Adipose tissue (tissue), 3 donors: Measurements from ENCODE around the gene XPO6. TPM values are rescaled to one million over a fixed set of nuclear protein-coding genes. Genes with fewer than 3 reads are reported as not detected.
A peak's percentile ranks its signal among the peaks of the same experiment; 100 is the strongest.
"Not testable (repeated sequence)": the region's sequence is repeated elsewhere in the genome, so short reads cannot be mapped to it uniquely, and the experiment has no call there.

Experiments
- H3K27ac ChIP-seq: one replicate; pipeline ENCODE4 v1.5.1; 2013; ENCODE audit warnings: low read depth, low read length
- WGBS, 3 donors: extraction: QIAGEN DNeasy Blood & Tissue Kit; methylation state at CpG; one replicate each; pipeline ENCODE4 v1.1.7; 2013; 5-methylcytosine and 5-hydroxymethylcytosine counted together
- polyA plus RNA-seq, 3 donors: library from polyadenylated mRNA; stranded (reverse); fragments of 200-250 nt; gene quantifications; one replicate each; pipeline ENCODE4 v1.2.3, GENCODE V29; 2013
- donor health status: healthy with polysubstance abuse.
- donor health status: Bipolar disorder and iron deficiency.
- donor health status: healthy.

Gene XPO6
- 10 to 100 TPM; 36.8 to 69.4 (median 55.1) TPM for polyA plus RNA-seq

DNA sequence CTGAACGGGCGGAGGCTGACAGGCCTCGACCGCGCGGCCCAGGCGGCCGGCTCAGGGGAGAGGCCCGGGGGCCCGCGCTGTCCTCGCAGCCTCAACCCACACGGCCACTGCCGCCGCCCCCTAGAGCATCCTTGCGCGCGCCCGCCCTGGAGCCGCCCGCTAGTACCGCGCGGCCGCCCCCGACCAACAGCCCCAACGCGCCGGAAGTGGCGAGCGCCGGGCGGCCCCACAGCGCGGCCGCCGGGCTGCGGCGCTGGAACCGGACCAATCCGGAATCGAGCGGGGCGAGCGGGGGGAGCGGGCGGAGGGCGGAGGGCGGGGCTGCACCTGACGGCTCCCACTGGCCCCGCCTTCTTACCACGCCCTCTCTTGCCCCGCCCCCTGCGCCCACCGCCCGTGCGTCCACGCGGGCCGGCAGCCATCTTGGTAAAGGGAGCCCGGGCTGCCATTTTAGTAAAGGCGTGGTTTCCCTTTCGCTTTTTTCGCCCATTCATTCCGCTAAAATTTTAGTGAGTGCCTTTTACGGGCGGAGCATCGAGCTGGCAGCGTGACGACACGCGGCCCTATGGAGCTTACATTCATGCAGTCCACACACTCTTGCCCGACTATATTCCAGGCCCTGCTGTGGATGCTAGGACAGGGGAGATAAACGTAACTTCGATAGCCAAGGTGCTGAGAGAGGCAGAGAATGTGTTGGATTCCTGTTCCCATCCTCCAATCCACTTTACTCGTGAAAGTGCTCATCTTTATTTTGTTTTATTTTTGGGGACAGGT lies at the start of gene XPO6:
Gene XPO6 (minus strand): TSS at position 208 of the 774 bp plus-strand sequence. CDS start 597 bp downstream, outside the sequence.
- peak within 1 kb of the TSS; percentile 78 for H3K27ac ChIP-seq
- 2 to 4% (median 2%) methylated on average over 39 to 76 of the region's 76 CpGs for WGBS, 3 donors

DNA sequence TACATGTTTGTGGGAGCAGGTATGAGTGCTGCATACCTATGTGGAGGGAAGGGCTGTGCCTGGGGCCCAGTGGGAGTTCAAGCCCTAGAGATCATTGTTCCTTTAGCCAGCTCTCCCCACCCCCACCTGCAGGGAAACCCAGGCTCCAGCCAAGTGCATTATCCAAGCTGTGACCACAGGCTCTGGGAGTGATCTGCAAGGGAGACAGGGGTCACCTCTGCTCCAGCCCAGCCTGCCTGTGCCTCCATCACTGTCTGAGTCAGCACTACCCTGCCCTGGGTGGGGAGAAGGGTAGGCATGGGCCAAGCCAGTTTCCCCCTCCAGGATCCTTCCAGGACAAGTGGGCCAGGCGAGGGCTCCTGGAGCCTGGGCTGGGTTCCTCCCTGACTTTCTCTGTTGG lies 48.4 kb upstream of the XPO6 start:
- H3K27ac ChIP-seq: no peak overlapping the region
- 79 to 89% (median 88%) methylated on average over 1 of the region's 1 CpG for WGBS, 3 donors

- H3K27ac ChIP-seq: no peak overlapping the region
- WGBS, 3 donors: 82 to 84% (median 83%) methylated on average over 7 of the region's 7 CpGs
These were observed 48.0 kb upstream of the XPO6 start for GRCh38 chr16:28259781-28260150.

DNA sequence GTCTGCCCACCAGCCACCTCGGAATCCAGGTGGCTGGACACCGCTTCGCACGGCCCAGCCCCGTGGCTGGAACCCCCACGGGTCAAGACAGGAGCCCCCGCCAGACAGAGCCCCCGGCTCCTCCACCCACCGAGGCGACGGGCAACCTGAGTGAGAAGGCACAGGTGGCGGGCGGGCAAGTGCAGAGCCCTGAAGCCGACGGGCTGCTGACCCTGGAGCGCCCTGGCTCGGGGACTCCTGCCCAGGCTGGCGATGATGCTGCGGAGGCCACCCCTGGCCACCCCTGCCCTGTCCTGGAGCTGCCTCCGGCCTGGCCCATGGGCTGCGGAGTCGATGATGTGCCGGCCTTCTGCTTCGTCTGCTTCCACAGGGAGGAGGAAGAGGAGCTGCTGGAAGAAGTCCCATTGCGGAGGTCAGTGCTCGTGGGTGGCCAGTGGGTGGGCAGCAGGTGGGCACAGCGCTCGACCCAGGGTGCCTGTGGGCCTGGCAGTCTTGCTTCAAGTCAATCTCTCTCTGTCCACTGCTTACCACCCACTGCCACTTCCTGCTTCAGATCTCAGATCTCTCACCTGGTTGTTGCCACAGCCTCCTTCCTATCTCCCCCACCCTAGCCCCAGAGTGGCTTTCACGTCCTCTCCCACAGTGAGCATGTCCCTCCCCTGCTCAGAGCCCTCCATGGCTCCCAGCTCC lies 47.5 kb upstream of the XPO6 start:
- WGBS, 3 donors: 53 to 72% (median 67%) methylated on average over 23 to 29 of the region's 29 CpGs
- no peak overlapping the region for H3K27ac ChIP-seq

DNA sequence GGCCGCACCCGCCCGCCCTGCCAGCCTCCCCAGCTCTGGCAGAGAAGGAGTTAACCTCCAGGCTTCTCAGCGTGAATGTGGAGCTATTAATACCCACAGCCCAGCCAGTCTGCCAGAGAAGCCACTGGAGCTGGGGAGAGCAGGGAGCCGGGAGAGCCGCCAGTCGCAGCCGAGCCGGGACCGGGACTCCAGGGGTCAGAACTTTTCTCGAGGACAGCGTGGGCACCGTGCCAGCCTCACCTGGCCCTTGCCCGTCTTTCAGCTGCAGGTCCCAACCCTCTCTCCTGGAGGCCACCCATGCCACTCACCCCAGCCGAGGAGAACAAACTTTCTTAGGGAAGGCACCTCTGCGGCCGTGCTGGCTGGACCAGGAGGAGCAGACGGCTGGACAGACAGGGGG lies 46.8 kb upstream of the XPO6 start:
- H3K27ac ChIP-seq: no peak overlapping the region
- WGBS, 3 donors: 5 to 22% (median 16%) methylated on average over 15 to 18 of the region's 18 CpGs

DNA sequence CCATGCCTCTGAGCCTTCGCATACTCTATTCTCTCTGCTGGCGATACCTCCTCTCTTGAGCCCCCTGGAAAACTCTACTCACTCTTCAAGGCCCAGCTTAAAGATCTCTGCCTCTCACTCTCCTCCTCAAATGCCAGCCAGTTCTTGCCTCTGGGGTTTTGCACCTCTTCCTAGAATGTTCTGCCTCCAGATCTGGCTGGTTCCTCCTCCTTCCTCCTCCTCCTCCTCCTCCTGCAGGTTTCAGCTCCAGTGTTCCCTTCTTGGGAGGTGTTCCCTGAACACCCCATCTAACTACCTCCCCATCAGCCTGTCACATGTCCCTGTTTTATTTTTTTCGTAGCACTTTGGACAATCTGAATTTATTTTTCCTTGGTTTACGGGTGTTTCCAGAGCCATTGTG lies 45.5 kb upstream of the XPO6 start:
- no peak overlapping the region for H3K27ac ChIP-seq
- 70 to 88% (median 82%) methylated on average over 4 of the region's 4 CpGs for WGBS, 3 donors

DNA sequence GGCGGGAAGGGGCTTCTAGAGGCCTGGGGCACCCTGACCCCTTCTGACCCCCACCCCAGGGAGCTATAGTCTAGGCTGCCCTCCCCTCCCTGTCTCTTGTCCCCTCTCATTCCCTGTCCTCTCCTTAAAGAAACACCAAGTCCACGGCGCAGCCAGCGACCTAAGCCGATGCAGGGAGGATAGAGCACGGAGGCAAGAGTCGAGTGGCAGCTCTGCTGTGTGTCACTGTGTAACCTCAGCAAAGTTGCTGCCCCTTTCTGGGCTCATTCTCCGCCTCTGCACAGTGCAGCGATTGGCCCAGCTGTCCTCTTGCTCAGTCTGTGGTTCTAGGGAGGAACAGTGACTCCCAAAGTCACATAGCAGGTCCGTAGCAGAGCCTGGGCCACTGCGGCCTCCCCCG lies 44.1 kb upstream of the XPO6 start:
- WGBS, 3 donors: 70 to 90% (median 87%) methylated on average over 12 of the region's 12 CpGs
- no peak overlapping the region for H3K27ac ChIP-seq

- 80 to 90% (median 83%) methylated on average over 6 of the region's 6 CpGs for WGBS, 3 donors
- H3K27ac ChIP-seq: no peak overlapping the region
These were observed 42.4 kb upstream of the XPO6 start for GRCh38 chr16:28254158-28254557.

- no peak overlapping the region for H3K27ac ChIP-seq
- 45 to 62% (median 56%) methylated on average over 3 of the region's 3 CpGs for WGBS, 3 donors
These were observed 39.2 kb upstream of the XPO6 start for GRCh38 chr16:28250999-28251398.

- 70 to 76% (median 71%) methylated on average over 2 of the region's 2 CpGs for WGBS, 3 donors
- not testable (repeated sequence) for H3K27ac ChIP-seq
These were observed 37.7 kb upstream of the XPO6 start for GRCh38 chr16:28249483-28249882.

DNA sequence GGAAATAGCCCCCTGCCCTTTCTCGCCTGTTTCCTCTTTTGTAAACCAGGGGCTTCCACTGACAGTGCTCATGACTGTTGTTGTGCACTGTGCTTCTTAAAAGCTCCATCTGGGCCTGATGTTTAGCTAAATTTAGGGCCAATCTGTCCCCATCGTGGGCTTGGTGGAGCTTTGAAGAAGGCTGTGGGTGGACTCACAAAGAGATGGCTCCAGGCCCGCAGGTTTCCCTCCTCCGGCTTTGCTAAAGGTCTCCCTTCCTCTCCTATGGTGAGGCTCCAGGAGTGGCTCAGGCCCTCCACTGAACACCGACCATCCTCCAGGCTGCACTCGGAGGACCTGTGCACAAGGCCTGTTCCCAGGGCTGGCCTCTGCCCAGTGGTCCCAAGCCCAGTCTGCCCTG lies 30.2 kb upstream of the XPO6 start:
- H3K27ac ChIP-seq: no peak overlapping the region
- WGBS, 3 donors: 88 to 92% (median 91%) methylated on average over 6 of the region's 6 CpGs

DNA sequence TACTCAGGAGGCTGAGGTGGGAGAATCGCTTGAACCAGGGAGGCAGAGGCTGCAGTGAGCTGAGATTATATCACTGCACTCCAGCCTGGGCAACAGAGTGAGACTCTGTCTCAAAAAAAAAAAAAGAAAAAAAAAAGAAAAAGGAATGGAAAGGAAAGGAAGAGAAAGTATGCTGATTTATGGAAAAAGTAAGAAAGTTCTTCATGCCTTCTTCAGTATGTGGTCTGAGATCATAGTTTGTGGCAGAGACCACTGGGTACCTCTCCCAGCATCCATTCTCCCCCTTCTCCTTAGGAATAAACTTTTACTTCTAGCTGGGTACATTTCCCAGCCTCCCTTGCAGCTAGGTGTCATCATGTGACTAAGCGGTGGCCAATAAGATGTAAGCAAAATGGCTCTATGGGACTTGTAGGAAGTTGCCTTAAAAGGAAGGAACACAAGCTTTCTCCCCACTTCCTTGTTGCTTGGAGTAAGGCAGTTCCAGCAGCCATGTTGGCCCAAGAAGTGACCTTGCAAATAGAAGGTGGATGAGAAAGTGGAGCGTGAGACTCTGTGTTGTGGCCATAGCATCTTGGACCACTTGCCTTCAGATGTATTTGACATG lies 26.1 kb upstream of the XPO6 start:
- H3K27ac ChIP-seq: no peak overlapping the region
- 94 to 98% (median 96%) methylated on average over 3 of the region's 3 CpGs for WGBS, 3 donors

GRCh38 chr16:28231763-28232162 lies 20.0 kb upstream of the XPO6 start:
- H3K27ac ChIP-seq: no peak overlapping the region
- 80 to 87% (median 81%) methylated on average over 2 of the region's 2 CpGs for WGBS, 3 donors

DNA sequence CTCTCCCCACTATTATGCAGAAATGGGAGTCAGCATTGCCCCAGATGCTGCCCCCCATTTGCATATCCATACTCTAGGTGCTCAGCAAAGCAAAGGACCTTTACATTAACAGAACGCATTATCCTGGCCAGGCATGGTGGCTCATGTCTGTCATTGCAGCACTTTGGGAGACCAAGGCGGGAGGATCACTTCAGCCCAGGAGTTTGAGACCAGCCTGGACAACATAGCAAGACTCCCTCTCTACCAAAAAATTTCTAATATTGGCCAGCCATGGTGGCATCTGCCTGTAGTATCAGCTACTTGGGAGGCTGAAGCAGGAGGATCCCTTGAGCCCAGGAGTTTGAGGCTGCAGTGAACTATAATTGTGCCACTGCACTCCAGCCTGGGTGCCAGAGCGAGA lies 12.1 kb upstream of the XPO6 start:
- 83 to 95% (median 89%) methylated on average over 3 of the region's 3 CpGs for WGBS, 3 donors

DNA sequence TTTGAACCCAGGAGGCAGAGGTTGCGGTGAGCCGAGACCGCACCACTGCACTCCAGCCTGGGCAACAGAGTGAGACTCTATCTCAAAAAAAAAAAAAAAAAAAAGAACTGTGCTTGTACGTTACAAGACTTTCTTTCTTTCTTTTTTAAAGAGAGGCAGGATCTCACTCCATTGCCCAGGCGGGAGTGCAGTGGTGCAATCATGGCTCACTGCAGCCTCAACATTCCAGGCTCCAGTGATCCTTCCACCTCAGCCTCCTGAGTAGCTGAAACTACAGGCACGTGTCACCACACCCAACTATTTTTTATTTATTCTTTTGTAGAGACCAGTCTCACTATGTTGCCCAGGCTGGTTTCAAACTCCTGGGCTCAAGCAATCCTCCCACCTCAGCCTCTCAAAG lies 8.0 kb upstream of the XPO6 start:
- WGBS, 3 donors: 83 to 88% (median 87%) methylated on average over 6 of the region's 6 CpGs
- not testable (repeated sequence) for H3K27ac ChIP-seq

More for the DNA sequence above, 12.1 kb upstream of the XPO6 start:
- H3K27ac ChIP-seq: not testable (repeated sequence)

- no peak overlapping the region for H3K27ac ChIP-seq
- whole genome bisulfite sequencing, 3 donors: 86 to 90% (median 86%) methylated on average over 5 of the region's 5 CpGs
These were observed 7.5 kb upstream of the XPO6 start for GRCh38 chr16:28219282-28219681.

DNA sequence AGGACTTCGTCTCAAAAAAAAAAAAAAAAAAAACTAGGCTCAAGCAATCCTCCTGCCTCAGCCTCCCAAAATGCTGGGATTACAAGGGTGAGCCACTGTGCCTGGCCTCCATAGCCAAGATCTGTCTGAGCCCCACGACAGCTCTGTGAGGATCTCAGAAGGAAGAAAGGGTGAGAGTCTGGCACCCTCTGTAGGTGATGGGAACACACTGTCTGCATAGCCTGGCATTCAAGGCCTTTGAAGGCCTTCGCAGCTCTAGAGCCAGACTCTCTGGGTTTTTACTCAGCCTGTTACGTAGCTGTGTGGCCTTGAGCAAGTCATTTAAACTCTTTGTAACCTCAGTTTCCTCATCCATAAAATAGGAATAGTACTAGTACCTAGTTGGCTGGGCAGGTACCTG lies 6.3 kb upstream of the XPO6 start:
- WGBS, 3 donors: 67 to 74% (median 70%) methylated on average over 4 of the region's 4 CpGs
- no peak overlapping the region for H3K27ac ChIP-seq

DNA sequence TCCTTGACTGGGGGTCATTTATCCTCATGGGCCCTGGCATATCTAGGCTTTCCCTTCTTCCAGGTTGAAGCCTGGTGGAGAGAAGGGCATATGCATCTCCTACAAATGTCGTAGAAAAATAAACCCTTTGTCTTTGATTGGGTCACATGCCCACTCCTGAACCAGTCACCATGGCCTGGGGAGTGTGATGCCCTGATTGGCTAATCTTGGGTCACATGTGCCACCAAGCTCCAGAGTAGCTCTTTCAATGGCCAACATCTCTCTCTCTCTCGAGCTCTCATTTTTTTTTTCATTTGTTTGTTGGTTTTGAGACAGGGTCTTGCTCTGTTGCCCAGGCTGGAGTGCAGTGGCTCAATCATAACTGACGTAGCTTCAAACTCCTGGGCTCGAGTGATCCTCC lies 5.6 kb upstream of the XPO6 start:
- H3K27ac ChIP-seq: no peak overlapping the region
- 88 to 93% (median 88%) methylated on average over 4 of the region's 4 CpGs for WGBS, 3 donors

DNA sequence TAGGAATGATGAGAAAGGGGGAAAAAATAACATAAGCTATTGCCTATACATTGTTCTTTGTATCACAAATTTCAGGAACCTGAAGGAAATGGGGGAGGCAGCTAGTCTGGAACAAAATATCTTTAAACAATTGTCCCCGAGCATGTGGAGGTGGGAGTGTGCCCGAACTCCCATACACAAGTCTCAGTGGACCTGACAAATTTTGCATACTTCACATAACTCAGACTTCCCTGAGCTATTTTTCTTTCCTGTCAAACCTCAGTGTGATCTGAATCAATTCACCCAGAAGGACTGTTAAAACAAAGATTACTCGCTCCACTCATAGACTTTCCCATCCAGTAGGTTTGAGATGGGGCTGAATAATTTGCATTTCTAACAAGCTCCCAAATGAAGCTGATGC lies 1.6 kb upstream of the XPO6 start:
- WGBS, 3 donors: 38 to 71% (median 66%) methylated on average over 3 of the region's 3 CpGs
- no peak overlapping the region for H3K27ac ChIP-seq

- H3K27ac ChIP-seq: no peak overlapping the region
- 82 to 91% (median 88%) methylated on average over 4 of the region's 4 CpGs for WGBS, 3 donors
These were observed 738 bp upstream of the XPO6 start for GRCh38 chr16:28212532-28212873.
